GM12878 (cell line): ENCODE data around the gene EFCC1. TPM values are rescaled to one million over a fixed set of nuclear protein-coding genes. Genes with fewer than 3 reads are reported as not detected.

Source experiments
- ATAC-seq: fragments of 200-7000 bp; cut with Tn5 transposase; 3 replicates; pipeline ENCODE4 v1.9.1; 2020; ENCODE audit warnings: mild to moderate bottlenecking, moderate library complexity
- BruUV-seq: library from RNA; stranded (reverse); fragments of 400-500 nt; replicated peaks from 2 replicates; lab custom pipeline; 2021; lab: Mats Ljungman, UMichigan
- CTCF ChIA-PET: fragments of 300-600 bp; sonication (Branson Sonifier 250); formaldehyde crosslinking; extraction: SDS; loops from one replicate; lab custom pipeline; 2021; ENCODE audit warnings: inconsistent platforms; lab: Yijun Ruan, JAX
- POLR2A ChIA-PET: fragments of 350-600 bp; formaldehyde crosslinking; extraction: SDS; loops from one replicate; lab custom pipeline; 2021; ENCODE audit warnings: inconsistent platforms; lab: Charles Lee
- RAD21 ChIA-PET: fragments of 300-600 bp; sonication (Branson Sonifier 250); formaldehyde crosslinking; loops from one replicate; lab custom pipeline; 2023; ENCODE audit warnings: antibody characterized with exemption; ENCODE audit not compliant: unreplicated experiment; lab: Charles Lee
- SMC1A ChIA-PET: fragments of 300-600 bp; sonication (Branson Sonifier 250); formaldehyde crosslinking; loops from one replicate; lab custom pipeline; 2023; ENCODE audit not compliant: unreplicated experiment, uncharacterized antibody; lab: Charles Lee
- DNase-seq: peaks from one replicate; pipeline ENCODE4 v3.0.0-alpha.2; 2011; ENCODE audit warnings: low read depth, low spot score
- FAIRE-seq: peaks from 3 replicates; lab custom pipeline; 2011; peaks lifted over from hg19 to GRCh38; lab: Jason Lieb, UNC
- H2AFZ ChIP-seq: 2 replicates; pipeline ENCODE4 v1.6.0; 2011; ENCODE audit warnings: low read depth, low read length, control low read depth; ENCODE audit not compliant: control insufficient read depth
- H3K27ac ChIP-seq: 2 replicates; pipeline ENCODE4 v1.5.1; 2011; ENCODE audit warnings: control low read depth; ENCODE audit not compliant: control insufficient read depth, insufficient read depth
- H3K27me3 ChIP-seq, 2 experiments: replicated peaks in 1 of 2; 2 replicates each; pipeline versions ENCODE4 v1.6.0 to v1.6.1; 2011; ENCODE audit warnings: low read length in 1 of 2; ENCODE audit not compliant: control insufficient read depth in 2 of 2, insufficient read depth in 2 of 2
- H3K36me3 ChIP-seq, 2 experiments: 2 replicates each; pipeline ENCODE4 v1.5.1; 2011; ENCODE audit warnings: low read length in 1 of 2; ENCODE audit not compliant: control insufficient read depth in 2 of 2, insufficient read depth in 2 of 2
- H3K4me1 ChIP-seq: 2 replicates; pipeline ENCODE4 v1.6.1; 2011; ENCODE audit warnings: mild to moderate bottlenecking, low read length, moderate library complexity, mixed read lengths; ENCODE audit not compliant: control insufficient read depth, insufficient read depth
- H3K4me2 ChIP-seq: 2 replicates; pipeline ENCODE4 v1.6.0; 2011; ENCODE audit warnings: control low read depth; ENCODE audit not compliant: control insufficient read depth, insufficient read depth
- H3K4me3 ChIP-seq: fragments of 200-600 bp; sonication (generic); 2 replicates; pipeline ENCODE4 v1.5.1; 2016
- H3K79me2 ChIP-seq: 2 replicates; pipeline ENCODE4 v1.6.0; 2011; ENCODE audit warnings: low read length; ENCODE audit not compliant: control insufficient read depth, insufficient read depth
- H3K9ac ChIP-seq: 2 replicates; pipeline ENCODE4 v1.8.0; 2011; ENCODE audit warnings: low read length, control low read depth, mixed read lengths; ENCODE audit not compliant: control insufficient read depth, insufficient read depth
- H3K9me3 ChIP-seq: replicated peaks from 3 replicates; pipeline ENCODE4 v1.5.1; 2011; ENCODE audit warnings: mild to moderate bottlenecking, low read length; ENCODE audit not compliant: control insufficient read depth, insufficient read depth
- H4K20me1 ChIP-seq: 2 replicates; pipeline ENCODE4 v1.6.0; 2011; ENCODE audit not compliant: control insufficient read depth, insufficient read depth
- DPF2 ChIP-seq: fragments of 450-650 bp; IDR thresholded peaks from 2 replicates; pipeline ENCODE4 v1.6.1; 2017; ENCODE audit warnings: mild to moderate bottlenecking
- NFYA ChIP-seq: IDR thresholded peaks from 2 replicates; pipeline ENCODE4 v1.6.1; 2011; ENCODE audit warnings: low read depth, mild to moderate bottlenecking, low read length, improper control_type of control experiment, borderline replicate concordance
- NFYB ChIP-seq: IDR thresholded peaks from 2 replicates; pipeline ENCODE4 v1.6.1; 2011; ENCODE audit warnings: low read depth, mild to moderate bottlenecking, low read length, improper control_type of control experiment, moderate library complexity; ENCODE audit not compliant: insufficient read depth
- RUNX3 ChIP-seq: IDR thresholded peaks from 2 replicates; pipeline ENCODE4 v1.6.1; 2012; ENCODE audit warnings: low read length, inconsistent platforms
- ZSCAN29 ChIP-seq: fragments of 450-650 bp; IDR thresholded peaks from 2 replicates; pipeline ENCODE4 v1.6.1; 2017; ENCODE audit warnings: mild to moderate bottlenecking, moderate library complexity
- WGBS: methylation state at CpG from one replicate; pipeline ENCODE4 v1.1.6; 2016; ENCODE audit warnings: low lambda C conversion rate; ENCODE audit not compliant: insufficient replicate concordance, insufficient coverage; ENCODE audit errors: missing lambda C conversion rate; 5-methylcytosine and 5-hydroxymethylcytosine counted together
- in situ Hi-C: fragments of 300-500 bp; cut with MboI; formaldehyde crosslinking; loops from 9 replicates; pipeline ENCODE4 v1.14.3; 2018; ENCODE audit warnings: mixed read lengths
- intact Hi-C: fragments of 100-400 bp; cut with micrococcal nuclease; formaldehyde crosslinking; loops from one replicate; pipeline ENCODE4 v1.14.2; 2022; ENCODE audit not compliant: unreplicated experiment
- polyA plus RNA-seq, 11 experiments: library from polyadenylated mRNA; depleted of rRNA in 4 of 11; unstranded in 6 of 11; stranded (reverse) in 5 of 11; fragments of >200 nt; fragmentation: Nextera tagmentation in 4 of 11; fragmentation: Illumina TruSeq in 1 of 11; extraction: Ambion mirVana in 4 of 11; extraction: Trizol in 1 of 11; gene quantifications; 1 replicate in 1 of 11; 2 replicates in 10 of 11; pipeline versions ENCODE4 v1.2.1 to v1.2.3, GENCODE V29; 2011 to 2016; ENCODE audit warnings: inconsistent platforms in 2 of 11, missing spikeins in 2 of 11, low read depth in 1 of 11
- total RNA-seq, 4 experiments: library from RNA; depleted of rRNA in 3 of 4; stranded (reverse); fragments of >200 nt in 3 of 4; fragmentation: Illumina TruSeq in 1 of 4; extraction: Trizol in 1 of 4; gene quantifications; 2 replicates each; pipeline versions ENCODE4 v1.2.1 to v1.2.3, GENCODE V29; 2013 to 2021
- TF ChIP-seq, protein P1 (sequence below): fragments of 450-650 bp; formaldehyde crosslinking; IDR thresholded peaks from 2 replicates; pipeline ENCODE4 v1.4.0; 2020; ENCODE audit warnings: mild to moderate bottlenecking, moderate library complexity
- TF ChIP-seq, protein P2 (sequence below), 3 experiments: IDR thresholded peaks in 2 of 3; conservative IDR thresholded peaks in 1 of 3; 2 replicates each; pipeline ENCODE4 v1.5.1; 2011; ENCODE audit warnings: low read depth in 3 of 3, low read length in 3 of 3, mild to moderate bottlenecking in 3 of 3, control low read depth in 2 of 3, moderate library complexity in 2 of 3, inconsistent platforms in 1 of 3, mixed read lengths in 1 of 3; ENCODE audit not compliant: control insufficient read depth in 2 of 3, insufficient read depth in 1 of 3; ENCODE audit errors: extremely low read depth in 1 of 3
- TF ChIP-seq, protein P3 (sequence below): fragments of 450-650 bp; formaldehyde crosslinking; IDR thresholded peaks from 2 replicates; pipeline ENCODE4 v1.5.0; 2022; ENCODE audit warnings: mild to moderate bottlenecking, missing genetic modification characterization

The EFCC1 gene
- total and polyA plus RNA-seq, 10 of the 15 experiments (the other 5 are each of a cell fraction or from before 2014, with no cell fraction given), result not detected

DNA sequence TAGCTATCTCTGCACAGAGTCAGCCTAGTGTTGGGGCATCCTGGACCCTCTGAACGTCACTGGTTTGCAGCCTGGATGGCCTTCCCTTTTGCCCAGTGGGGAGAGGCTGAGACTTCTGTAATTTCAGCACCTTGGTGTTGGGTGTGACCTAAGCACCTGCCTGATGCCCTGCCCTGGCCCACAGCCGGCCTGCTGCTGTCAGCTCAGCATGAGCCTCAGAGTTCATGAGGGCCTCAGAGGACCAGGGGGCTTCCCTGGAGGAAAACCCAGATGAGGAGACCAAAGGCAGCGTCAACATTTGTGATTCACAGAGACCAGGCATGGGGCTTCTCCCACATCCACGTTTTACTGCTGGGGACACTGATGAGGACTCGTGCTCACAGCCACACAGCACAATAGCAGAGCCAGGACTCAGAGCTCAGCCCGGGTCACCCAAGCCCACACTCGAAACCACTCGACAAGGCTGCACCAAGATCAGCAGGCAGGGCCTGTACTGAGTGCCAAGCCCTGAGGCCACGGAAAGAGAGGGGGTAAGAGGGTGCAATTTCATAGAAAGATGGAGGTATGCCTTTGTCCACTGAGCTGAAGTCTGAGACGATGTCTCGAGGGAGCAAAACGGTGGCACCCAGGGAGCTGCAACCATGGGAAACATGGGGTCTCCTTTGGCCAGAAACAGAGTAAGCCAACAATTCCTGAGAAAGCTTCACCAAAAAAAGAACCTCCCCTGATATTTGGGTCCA is 49.6 kb downstream of the EFCC1 start:
- Histone ChIP-seq H4K20me1 (no peaks in the 10 kb centered on the region), H3K27me3 (no peaks in the 10 kb centered on the region), H2AFZ (no peak overlapping the region), H3K79me2 (no peaks in the 10 kb centered on the region), H3K4me1 (no peaks in the 10 kb centered on the region), H3K27ac (no peak overlapping the region), H3K4me2 (no peak overlapping the region), H3K9ac (no peak overlapping the region), H3K4me3 (no peak overlapping the region), H3K9me3 (no peaks in the 10 kb centered on the region; the same call in 2 of the 3 replicates), H3K36me3 (no peaks in the 10 kb centered on the region)
- ATAC-seq, result no peak
- no TSS peak for BruUV-seq
- TF ChIP-seq, protein P1, sequence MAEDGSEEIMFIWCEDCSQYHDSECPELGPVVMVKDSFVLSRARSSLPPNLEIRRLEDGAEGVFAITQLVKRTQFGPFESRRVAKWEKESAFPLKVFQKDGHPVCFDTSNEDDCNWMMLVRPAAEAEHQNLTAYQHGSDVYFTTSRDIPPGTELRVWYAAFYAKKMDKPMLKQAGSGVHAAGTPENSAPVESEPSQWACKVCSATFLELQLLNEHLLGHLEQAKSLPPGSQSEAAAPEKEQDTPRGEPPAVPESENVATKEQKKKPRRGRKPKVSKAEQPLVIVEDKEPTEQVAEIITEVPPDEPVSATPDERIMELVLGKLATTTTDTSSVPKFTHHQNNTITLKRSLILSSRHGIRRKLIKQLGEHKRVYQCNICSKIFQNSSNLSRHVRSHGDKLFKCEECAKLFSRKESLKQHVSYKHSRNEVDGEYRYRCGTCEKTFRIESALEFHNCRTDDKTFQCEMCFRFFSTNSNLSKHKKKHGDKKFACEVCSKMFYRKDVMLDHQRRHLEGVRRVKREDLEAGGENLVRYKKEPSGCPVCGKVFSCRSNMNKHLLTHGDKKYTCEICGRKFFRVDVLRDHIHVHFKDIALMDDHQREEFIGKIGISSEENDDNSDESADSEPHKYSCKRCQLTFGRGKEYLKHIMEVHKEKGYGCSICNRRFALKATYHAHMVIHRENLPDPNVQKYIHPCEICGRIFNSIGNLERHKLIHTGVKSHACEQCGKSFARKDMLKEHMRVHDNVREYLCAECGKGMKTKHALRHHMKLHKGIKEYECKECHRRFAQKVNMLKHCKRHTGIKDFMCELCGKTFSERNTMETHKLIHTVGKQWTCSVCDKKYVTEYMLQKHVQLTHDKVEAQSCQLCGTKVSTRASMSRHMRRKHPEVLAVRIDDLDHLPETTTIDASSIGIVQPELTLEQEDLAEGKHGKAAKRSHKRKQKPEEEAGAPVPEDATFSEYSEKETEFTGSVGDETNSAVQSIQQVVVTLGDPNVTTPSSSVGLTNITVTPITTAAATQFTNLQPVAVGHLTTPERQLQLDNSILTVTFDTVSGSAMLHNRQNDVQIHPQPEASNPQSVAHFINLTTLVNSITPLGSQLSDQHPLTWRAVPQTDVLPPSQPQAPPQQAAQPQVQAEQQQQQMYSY (CRISPR knock-in tag), result no peak
- TF ChIP-seq NFYB, result no peak
- TF ChIP-seq NFYA, result no peak
- TF ChIP-seq ZSCAN29, result no peak
- TF ChIP-seq, protein P2, sequence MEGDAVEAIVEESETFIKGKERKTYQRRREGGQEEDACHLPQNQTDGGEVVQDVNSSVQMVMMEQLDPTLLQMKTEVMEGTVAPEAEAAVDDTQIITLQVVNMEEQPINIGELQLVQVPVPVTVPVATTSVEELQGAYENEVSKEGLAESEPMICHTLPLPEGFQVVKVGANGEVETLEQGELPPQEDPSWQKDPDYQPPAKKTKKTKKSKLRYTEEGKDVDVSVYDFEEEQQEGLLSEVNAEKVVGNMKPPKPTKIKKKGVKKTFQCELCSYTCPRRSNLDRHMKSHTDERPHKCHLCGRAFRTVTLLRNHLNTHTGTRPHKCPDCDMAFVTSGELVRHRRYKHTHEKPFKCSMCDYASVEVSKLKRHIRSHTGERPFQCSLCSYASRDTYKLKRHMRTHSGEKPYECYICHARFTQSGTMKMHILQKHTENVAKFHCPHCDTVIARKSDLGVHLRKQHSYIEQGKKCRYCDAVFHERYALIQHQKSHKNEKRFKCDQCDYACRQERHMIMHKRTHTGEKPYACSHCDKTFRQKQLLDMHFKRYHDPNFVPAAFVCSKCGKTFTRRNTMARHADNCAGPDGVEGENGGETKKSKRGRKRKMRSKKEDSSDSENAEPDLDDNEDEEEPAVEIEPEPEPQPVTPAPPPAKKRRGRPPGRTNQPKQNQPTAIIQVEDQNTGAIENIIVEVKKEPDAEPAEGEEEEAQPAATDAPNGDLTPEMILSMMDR (IDR thresholded peaks at IDR 0.05 in 2 of 3, conservative IDR thresholded peaks at IDR 0.05 in 1 of 3; ENCODE audit: control insufficient read depth in 2 of 3, extremely low read depth in 1 of 3, insufficient read depth in 1 of 3, low read depth in 3 of 3, low read length in 3 of 3), result no peak
- no peak for TF ChIP-seq RUNX3
- TF ChIP-seq DPF2, result no peak
- TF ChIP-seq, protein P3, sequence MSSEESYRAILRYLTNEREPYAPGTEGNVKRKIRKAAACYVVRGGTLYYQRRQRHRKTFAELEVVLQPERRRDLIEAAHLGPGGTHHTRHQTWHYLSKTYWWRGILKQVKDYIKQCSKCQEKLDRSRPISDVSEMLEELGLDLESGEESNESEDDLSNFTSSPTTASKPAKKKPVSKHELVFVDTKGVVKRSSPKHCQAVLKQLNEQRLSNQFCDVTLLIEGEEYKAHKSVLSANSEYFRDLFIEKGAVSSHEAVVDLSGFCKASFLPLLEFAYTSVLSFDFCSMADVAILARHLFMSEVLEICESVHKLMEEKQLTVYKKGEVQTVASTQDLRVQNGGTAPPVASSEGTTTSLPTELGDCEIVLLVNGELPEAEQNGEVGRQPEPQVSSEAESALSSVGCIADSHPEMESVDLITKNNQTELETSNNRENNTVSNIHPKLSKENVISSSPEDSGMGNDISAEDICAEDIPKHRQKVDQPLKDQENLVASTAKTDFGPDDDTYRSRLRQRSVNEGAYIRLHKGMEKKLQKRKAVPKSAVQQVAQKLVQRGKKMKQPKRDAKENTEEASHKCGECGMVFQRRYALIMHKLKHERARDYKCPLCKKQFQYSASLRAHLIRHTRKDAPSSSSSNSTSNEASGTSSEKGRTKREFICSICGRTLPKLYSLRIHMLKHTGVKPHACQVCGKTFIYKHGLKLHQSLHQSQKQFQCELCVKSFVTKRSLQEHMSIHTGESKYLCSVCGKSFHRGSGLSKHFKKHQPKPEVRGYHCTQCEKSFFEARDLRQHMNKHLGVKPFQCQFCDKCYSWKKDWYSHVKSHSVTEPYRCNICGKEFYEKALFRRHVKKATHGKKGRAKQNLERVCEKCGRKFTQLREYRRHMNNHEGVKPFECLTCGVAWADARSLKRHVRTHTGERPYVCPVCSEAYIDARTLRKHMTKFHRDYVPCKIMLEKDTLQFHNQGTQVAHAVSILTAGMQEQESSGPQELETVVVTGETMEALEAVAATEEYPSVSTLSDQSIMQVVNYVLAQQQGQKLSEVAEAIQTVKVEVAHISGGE (CRISPR knock-in tag), result no peak
- RAD21 ChIA-PET, result interaction anchor here (7.3 kb wide), 1 partner anchor 195 kb away, joined by 88 read pairs; no protein-coding TSS in a partner anchor
- intact Hi-C loops, result no loop called here
- SMC1A ChIA-PET, result interaction anchor here (0.9 to 7.9 kb wide), 3 partner anchors 80 to 196 kb away, joined by 4 to 118 read pairs (median 11); partner anchors contain the start of gene COPG1
- no peak for DNase-seq
- in situ Hi-C loops, result no loop called here
- POLR2A ChIA-PET, result interaction anchor here (0.5 to 1.5 kb wide), 3 partner anchors 21 to 198 kb away, joined by 3 to 4 read pairs (median 3); partner anchors contain the start of gene COPG1
- CTCF ChIA-PET, result interaction anchor here (0.6 to 6.7 kb wide), 9 partner anchors 11 to 198 kb away, joined by 3 to 220 read pairs (median 37); partner anchors contain the start of gene RAB43
- FAIRE-seq, result no peak
- WGBS, result 27% methylated on average over 12 of the region's 12 CpGs
